A549 (cell line): Measurements from ENCODE around the gene LLGL2. TPM values are rescaled to one million over a fixed set of nuclear protein-coding genes. Genes with fewer than 3 reads are reported as not detected.

Experiments
- ATAC-seq, 2 experiments: fragments of 200-7000 bp in 1 of 2; fragments of >200 bp in 1 of 2; cut with Nextera tagmentation in 1 of 2; cut with Tn5 transposase in 1 of 2; 3 replicates each; pipeline versions ENCODE4 v1.8.0 to v1.9.1; 2018 to 2020; ENCODE audit warnings: mild to moderate bottlenecking in 1 of 2, moderate library complexity in 1 of 2
- CTCF ChIA-PET: fragments of 300-600 bp; sonication (Branson Sonifier 250); formaldehyde crosslinking; extraction: SDS; loops from one replicate; lab custom pipeline; 2021; ENCODE audit warnings: antibody characterized with exemption, inconsistent platforms; lab: Yijun Ruan, JAX
- POLR2A ChIA-PET: fragments of 350-600 bp; formaldehyde crosslinking; extraction: SDS; loops from one replicate; lab custom pipeline; 2021; ENCODE audit warnings: antibody characterized with exemption, inconsistent platforms; lab: Yijun Ruan, JAX
- DNase-seq, 2 experiments: peaks; one replicate each; pipeline versions ENCODE4 v3.0.0 to v3.0.0-alpha.2; 2011 to 2016; ENCODE audit warnings: low read depth in 1 of 2, low spot score in 1 of 2
- FAIRE-seq: peaks from 2 replicates; lab custom pipeline; 2011; peaks lifted over from hg19 to GRCh38; lab: Jason Lieb, UNC
- H3K27ac ChIP-seq, 2 experiments: fragments of >200 bp; sonication (Bioruptor Twin); formaldehyde crosslinking; 3 replicates each; pipeline ENCODE4 v1.5.1; 2016 to 2017
- H3K4me1 ChIP-seq: fragments of >200 bp; sonication (Bioruptor Twin); formaldehyde crosslinking; 3 replicates; pipeline ENCODE4 v1.6.1; 2016
- H3K4me2 ChIP-seq: fragments of >200 bp; sonication (Bioruptor Twin); formaldehyde crosslinking; 3 replicates; pipeline ENCODE4 v1.6.1; 2016
- H3K4me3 ChIP-seq: fragments of >200 bp; sonication (Bioruptor Twin); formaldehyde crosslinking; 3 replicates; pipeline ENCODE4 v1.5.1; 2016
- H3K9me3 ChIP-seq: fragments of >200 bp; sonication (Bioruptor Twin); formaldehyde crosslinking; 3 replicates; pipeline ENCODE4 v1.6.1; 2016
- BHLHE40 ChIP-seq: IDR thresholded peaks from 2 replicates; pipeline ENCODE4 v1.6.1; 2012; ENCODE audit warnings: low read depth, low read length, inconsistent platforms
- EHMT2 ChIP-seq: fragments of 200-600 bp; sonication (generic); IDR thresholded peaks from 2 replicates; pipeline ENCODE4 v1.6.1; 2016; ENCODE audit warnings: antibody characterized with exemption, low read depth, mild to moderate bottlenecking, moderate library complexity
- EP300 ChIP-seq, 2 experiments: fragments of >200 bp; sonication (Bioruptor Twin); formaldehyde crosslinking; IDR thresholded peaks; 2 replicates in 1 of 2; 3 replicates in 1 of 2; pipeline ENCODE4 v1.6.1; 2016 to 2017
- ESRRA ChIP-seq: fragments of 150-350 bp; IDR thresholded peaks from 2 replicates; pipeline ENCODE4 v1.6.1; 2014; ENCODE audit warnings: mild to moderate bottlenecking, low read length, borderline replicate concordance
- FOSL2 ChIP-seq, 2 experiments: fragments of 450-650 bp in 1 of 2; fragments of >200 bp in 1 of 2; sonication (Bioruptor Twin) in 1 of 2; formaldehyde crosslinking; IDR thresholded peaks; 2 replicates each; pipeline versions ENCODE4 v1.5.0 to v1.6.1; 2016 to 2020; ENCODE audit warnings: mild to moderate bottlenecking in 1 of 2, moderate library complexity in 1 of 2
- HDAC2 ChIP-seq: fragments of 200-600 bp; sonication (generic); IDR thresholded peaks from 2 replicates; pipeline ENCODE4 v1.6.1; 2016
- HEYL ChIP-seq: fragments of 250-450 bp; sonication (Bioruptor Pico); IDR thresholded peaks from 2 replicates; pipeline ENCODE4 v1.8.0; 2021; ENCODE audit warnings: mild to moderate bottlenecking, moderate library complexity
- HOXB13 ChIP-seq: fragments of 250-450 bp; sonication (Bioruptor Pico); IDR thresholded peaks from 2 replicates; pipeline ENCODE4 v1.5.0; 2020; ENCODE audit warnings: low read depth, mild to moderate bottlenecking, moderate library complexity
- JUN ChIP-seq, 2 experiments: fragments of >200 bp; sonication (Bioruptor Twin); formaldehyde crosslinking; IDR thresholded peaks; 2 replicates in 1 of 2; 3 replicates in 1 of 2; pipeline ENCODE4 v1.6.1; 2016 to 2017
- KDM1A ChIP-seq: fragments of 200-600 bp; sonication (generic); IDR thresholded peaks from 2 replicates; pipeline ENCODE4 v1.6.1; 2016; ENCODE audit warnings: low read depth, mild to moderate bottlenecking
- MAFK ChIP-seq: fragments of 450-650 bp; IDR thresholded peaks from 2 replicates; pipeline ENCODE4 v1.6.1; 2014; ENCODE audit not compliant: partially characterized antibody
- MAZ ChIP-seq: fragments of 150-350 bp; IDR thresholded peaks from 2 replicates; pipeline ENCODE4 v1.6.1; 2014; ENCODE audit warnings: antibody characterized with exemption, low read depth, low read length, borderline replicate concordance
- NPAS2 ChIP-seq: fragments of 250-450 bp; sonication (Bioruptor Pico); IDR thresholded peaks from 2 replicates; pipeline ENCODE4 v1.8.0; 2022; ENCODE audit warnings: mild to moderate bottlenecking, moderate library complexity, borderline replicate concordance
- POLR2AphosphoS2 ChIP-seq: conservative IDR thresholded peaks from 2 replicates; pipeline ENCODE4 v1.6.1; 2012; ENCODE audit warnings: low read length, improper control_type of control experiment, inconsistent platforms
- RCOR1 ChIP-seq: fragments of 150-350 bp; IDR thresholded peaks from 2 replicates; pipeline ENCODE4 v1.6.1; 2014; ENCODE audit warnings: antibody characterized with exemption, low read length, low read depth
- RNF2 ChIP-seq: fragments of 200-600 bp; sonication (generic); IDR thresholded peaks from 2 replicates; pipeline ENCODE4 v1.6.1; 2016; ENCODE audit warnings: low read depth, mild to moderate bottlenecking, antibody characterized with exemption, moderate library complexity, borderline replicate concordance
- SMC3 ChIP-seq: fragments of >200 bp; sonication (Bioruptor Twin); formaldehyde crosslinking; IDR thresholded peaks from 3 replicates; pipeline ENCODE4 v1.6.1; 2018; ENCODE audit warnings: inconsistent platforms
- TFCP2L1 ChIP-seq: fragments of 250-450 bp; sonication (Bioruptor Pico); IDR thresholded peaks from 2 replicates; pipeline ENCODE4 v1.5.0; 2021; ENCODE audit warnings: mild to moderate bottlenecking
- ZNF302 ChIP-seq: fragments of 250-450 bp; sonication (Bioruptor Pico); IDR thresholded peaks from 2 replicates; pipeline ENCODE4 v1.9.0; 2021; ENCODE audit warnings: inconsistent platforms, mild to moderate bottlenecking, moderate library complexity
- WGBS: methylation state at CpG from one replicate; pipeline ENCODE4 v1.1.6; 2017; ENCODE audit errors: missing lambda C conversion rate; 5-methylcytosine and 5-hydroxymethylcytosine counted together
- polyA plus RNA-seq, 4 experiments: library from polyadenylated mRNA; depleted of rRNA in 3 of 4; stranded (reverse); fragments of >200 nt; fragmentation: RNase III in 1 of 4; extraction: RNeasy Plus Mini Kit Qiagen cat#74134 plus additional on column Dnase treatment in 1 of 4; gene quantifications; 2 replicates in 3 of 4; 3 replicates in 1 of 4; pipeline ENCODE4 v1.2.3, GENCODE V29; 2011 to 2017
- TF ChIP-seq, protein P1 (sequence below): fragments of 150-350 bp; IDR thresholded peaks from 2 replicates; pipeline ENCODE4 v1.6.1; 2014; ENCODE audit warnings: low read depth, mild to moderate bottlenecking, low read length
- TF ChIP-seq, protein P2 (sequence below): fragments of >200 bp; sonication (Bioruptor Twin); formaldehyde crosslinking; IDR thresholded peaks from 2 replicates; pipeline ENCODE4 v1.6.1; 2016
- TF ChIP-seq, protein P3 (sequence below): fragments of 250-450 bp; sonication (Bioruptor Pico); IDR thresholded peaks from 2 replicates; pipeline ENCODE4 v1.5.0; 2020; ENCODE audit warnings: low read depth, mild to moderate bottlenecking, moderate library complexity
- TF ChIP-seq, protein P4 (sequence below): fragments of 450-650 bp; IDR thresholded peaks from 2 replicates; pipeline ENCODE4 v1.6.1; 2014; ENCODE audit warnings: antibody characterized with exemption
- TF ChIP-seq, protein P5 (sequence below): IDR thresholded peaks from 2 replicates; pipeline ENCODE4 v1.6.1; 2012

The LLGL2 gene
- polyA plus RNA-seq, 2 of the 4 experiments (the other 2 are of a cell fraction): 18.9 to 35.0 TPM

DNA sequence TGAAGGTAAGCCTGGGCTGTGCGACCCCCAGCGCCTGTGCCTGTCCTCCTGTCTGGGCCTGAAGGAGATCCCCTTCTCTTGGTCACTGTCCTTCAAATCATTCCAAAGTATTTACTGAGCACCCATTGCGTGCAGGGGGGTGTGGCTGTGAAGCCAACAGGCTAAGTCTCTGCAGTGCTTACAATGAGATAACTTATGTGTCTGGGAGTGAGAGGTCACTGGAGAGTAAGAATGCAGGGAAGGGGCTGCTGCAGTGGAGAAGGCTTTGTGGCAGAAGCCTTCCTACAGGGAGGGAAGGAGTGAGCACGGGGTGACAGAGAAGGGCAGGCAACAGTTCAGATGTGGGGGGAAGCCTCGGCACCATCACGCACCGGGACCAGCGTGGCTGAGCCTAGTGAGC is 96.6 kb downstream of the LLGL2 start (continued):
- TF ChIP-seq SMC3 (no peak), MAZ (no peak), EP300 (IDR thresholded peaks at IDR 0.05) (no peak)

DNA sequence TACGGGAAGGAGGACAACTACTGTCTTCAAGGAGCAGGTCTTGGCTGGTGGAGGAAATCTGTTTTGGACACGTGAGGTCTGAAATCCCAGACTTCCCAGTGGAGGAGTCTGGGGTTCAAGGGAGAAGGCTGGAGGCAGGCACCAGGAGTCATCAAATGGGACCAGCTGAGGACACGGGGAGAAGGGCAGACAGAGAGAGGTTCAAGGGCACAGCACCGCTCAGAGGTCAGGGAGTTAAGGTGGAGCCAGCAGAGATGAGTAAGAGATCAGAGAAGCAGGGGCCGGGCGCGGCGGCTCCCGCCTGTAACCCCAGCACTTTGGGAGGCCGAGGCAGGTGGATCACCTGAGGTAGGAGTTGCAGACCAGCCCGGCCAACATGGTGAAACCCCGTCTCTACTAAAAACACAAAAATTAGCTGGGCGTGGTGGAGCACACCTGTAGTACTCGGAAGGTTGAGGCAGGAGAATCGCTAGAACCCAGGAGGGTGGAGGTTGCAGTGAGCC is 97.3 kb downstream of the LLGL2 start:
- CTCF ChIA-PET: interaction anchor here (1.0 to 51.3 kb wide), 6 partner anchors 10 to 301 kb away, joined by 3 to 2254 read pairs (median 1428); partner anchors contain the start of genes GALK1, MYO15B, RECQL5 and SAP30BP

DNA sequence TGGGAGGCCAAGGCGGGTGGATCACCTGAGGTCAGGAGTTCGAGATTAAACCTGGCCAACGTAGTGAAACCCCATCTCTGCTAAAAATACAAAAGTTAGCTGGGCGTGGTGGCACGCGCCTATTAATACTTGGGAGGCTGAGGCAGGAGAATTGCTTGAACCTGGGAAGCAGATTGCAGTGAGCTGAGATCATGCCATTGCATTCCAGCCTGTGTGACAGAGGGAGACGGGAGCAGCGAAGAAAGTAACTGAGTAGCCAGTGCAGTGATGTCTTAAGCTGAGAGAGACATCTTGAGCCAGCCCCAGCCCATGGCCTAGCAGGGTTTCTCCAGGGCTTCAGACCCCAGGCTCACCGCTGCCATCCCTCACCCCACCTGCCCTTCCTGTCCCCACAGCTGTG is 97.9 kb downstream of the LLGL2 start:
- Histone ChIP-seq H3K27ac (no peak overlapping the region), H3K4me1 (no peaks in the 10 kb centered on the region; the same call in 2 of the 3 replicates), H3K4me2 (no peak overlapping the region), H3K9me3 (no peaks in the 10 kb centered on the region), H3K4me3 (no peak overlapping the region)
- FAIRE-seq: no peak
- no peak for DNase-seq
- TF ChIP-seq, protein P1, sequence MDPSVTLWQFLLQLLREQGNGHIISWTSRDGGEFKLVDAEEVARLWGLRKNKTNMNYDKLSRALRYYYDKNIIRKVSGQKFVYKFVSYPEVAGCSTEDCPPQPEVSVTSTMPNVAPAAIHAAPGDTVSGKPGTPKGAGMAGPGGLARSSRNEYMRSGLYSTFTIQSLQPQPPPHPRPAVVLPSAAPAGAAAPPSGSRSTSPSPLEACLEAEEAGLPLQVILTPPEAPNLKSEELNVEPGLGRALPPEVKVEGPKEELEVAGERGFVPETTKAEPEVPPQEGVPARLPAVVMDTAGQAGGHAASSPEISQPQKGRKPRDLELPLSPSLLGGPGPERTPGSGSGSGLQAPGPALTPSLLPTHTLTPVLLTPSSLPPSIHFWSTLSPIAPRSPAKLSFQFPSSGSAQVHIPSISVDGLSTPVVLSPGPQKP: no peak
- TF ChIP-seq JUN (IDR thresholded peaks at IDR 0.05) (no peak), TFCP2L1 (CRISPR knock-in tag) (no peak), HDAC2 (no peak), KDM1A (no peak), EHMT2 (no peak), RNF2 (no peak)
- CTCF ChIA-PET: interaction anchor here (1.0 to 51.3 kb wide), 5 partner anchors 10 to 301 kb away, joined by 4 to 2254 read pairs (median 1931); partner anchors contain the start of genes GALK1, MYO15B, RECQL5 and SAP30BP
- 91% methylated on average over 9 of the region's 9 CpGs for WGBS
- POLR2A ChIA-PET: no interaction called here
- ATAC-seq: no peak

More for the DNA sequence above, 97.3 kb downstream of the LLGL2 start:
- ATAC-seq: no peak
- POLR2A ChIA-PET: no interaction called here
- TF ChIP-seq, protein P2, sequence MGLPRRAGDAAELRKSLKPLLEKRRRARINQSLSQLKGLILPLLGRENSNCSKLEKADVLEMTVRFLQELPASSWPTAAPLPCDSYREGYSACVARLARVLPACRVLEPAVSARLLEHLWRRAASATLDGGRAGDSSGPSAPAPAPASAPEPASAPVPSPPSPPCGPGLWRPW: no peak
- TF ChIP-seq, protein P3, sequence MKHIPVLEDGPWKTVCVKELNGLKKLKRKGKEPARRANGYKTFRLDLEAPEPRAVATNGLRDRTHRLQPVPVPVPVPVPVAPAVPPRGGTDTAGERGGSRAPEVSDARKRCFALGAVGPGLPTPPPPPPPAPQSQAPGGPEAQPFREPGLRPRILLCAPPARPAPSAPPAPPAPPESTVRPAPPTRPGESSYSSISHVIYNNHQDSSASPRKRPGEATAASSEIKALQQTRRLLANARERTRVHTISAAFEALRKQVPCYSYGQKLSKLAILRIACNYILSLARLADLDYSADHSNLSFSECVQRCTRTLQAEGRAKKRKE (CRISPR knock-in tag): no peak
- Histone ChIP-seq H3K9me3 (no peaks in the 10 kb centered on the region), H3K4me2 (no peak overlapping the region), H3K4me1 (no peaks in the 10 kb centered on the region; the same call in 2 of the 3 replicates), H3K4me3 (no peak overlapping the region), H3K27ac (no peak overlapping the region)
- DNase-seq: no peak
- no peak for FAIRE-seq
- 95% methylated on average over 15 of the region's 15 CpGs for whole genome bisulfite sequencing

DNA sequence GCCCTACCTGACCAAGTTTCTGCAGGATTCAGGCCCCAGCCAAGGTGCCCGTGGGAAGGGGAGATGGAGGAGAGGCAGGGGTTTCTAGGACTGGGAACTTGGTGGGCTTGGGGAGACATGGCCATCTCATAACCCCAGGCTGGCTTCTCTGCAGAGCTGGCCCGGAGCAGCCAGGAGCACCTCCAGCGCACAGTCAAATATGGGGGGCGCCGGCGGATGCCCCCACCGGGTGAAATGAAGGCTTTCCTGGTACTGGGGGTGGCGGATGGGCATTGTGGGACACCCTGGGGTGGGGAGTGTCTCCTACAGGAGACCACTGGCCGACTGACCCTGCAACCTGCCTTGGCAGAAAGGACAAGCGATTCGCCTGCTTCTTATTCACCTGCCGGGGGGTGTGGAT is 98.5 kb downstream of the LLGL2 start:
- ChIA-PET CTCF (interaction anchor here (1.3 to 51.3 kb wide), 7 partner anchors 9 to 225 kb away, joined by 4 to 2254 read pairs (median 926); partner anchors contain the start of genes GALK1, MYO15B, RECQL5 and SAP30BP), POLR2A (no interaction called here)
- Histone ChIP-seq H3K4me2 (no peak overlapping the region), H3K4me3 (no peak overlapping the region), H3K9me3 (no peaks in the 10 kb centered on the region)
- TF ChIP-seq RNF2: no peak
- TF ChIP-seq ZNF302 (CRISPR knock-in tag): no peak
- TF ChIP-seq, protein P3 (CRISPR knock-in tag): no peak
- no peak for TF ChIP-seq ESRRA
- TF ChIP-seq BHLHE40: no peak
- TF ChIP-seq, protein P4, sequence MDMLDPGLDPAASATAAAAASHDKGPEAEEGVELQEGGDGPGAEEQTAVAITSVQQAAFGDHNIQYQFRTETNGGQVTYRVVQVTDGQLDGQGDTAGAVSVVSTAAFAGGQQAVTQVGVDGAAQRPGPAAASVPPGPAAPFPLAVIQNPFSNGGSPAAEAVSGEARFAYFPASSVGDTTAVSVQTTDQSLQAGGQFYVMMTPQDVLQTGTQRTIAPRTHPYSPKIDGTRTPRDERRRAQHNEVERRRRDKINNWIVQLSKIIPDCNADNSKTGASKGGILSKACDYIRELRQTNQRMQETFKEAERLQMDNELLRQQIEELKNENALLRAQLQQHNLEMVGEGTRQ: no peak
- TF ChIP-seq MAFK: no peak
- TF ChIP-seq NPAS2 (CRISPR knock-in tag): no peak
- no peak for TF ChIP-seq POLR2AphosphoS2
- no peak for TF ChIP-seq HOXB13 (CRISPR knock-in tag)
- no peak for TF ChIP-seq KDM1A
- TF ChIP-seq EP300 (IDR thresholded peaks at IDR 0.05): no peak
- no peak for TF ChIP-seq RCOR1
- TF ChIP-seq, protein P5, sequence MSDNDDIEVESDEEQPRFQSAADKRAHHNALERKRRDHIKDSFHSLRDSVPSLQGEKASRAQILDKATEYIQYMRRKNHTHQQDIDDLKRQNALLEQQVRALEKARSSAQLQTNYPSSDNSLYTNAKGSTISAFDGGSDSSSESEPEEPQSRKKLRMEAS: no peak
- no peak for TF ChIP-seq FOSL2 (IDR thresholded peaks at IDR 0.05)
- no peak for TF ChIP-seq FOSL2 (CRISPR knock-in tag; IDR thresholded peaks at IDR 0.05)
- TF ChIP-seq EHMT2: no peak
- TF ChIP-seq HEYL (CRISPR knock-in tag): no peak
- TF ChIP-seq, all 56 proteins: peak for 0
- DNase-seq (no peak), ATAC-seq (no peak), FAIRE-seq (no peak)
- no peaks in the 10 kb centered on the region; the same call in 2 of the 3 replicates for H3K4me1 ChIP-seq
- 88% methylated on average over 11 of the region's 12 CpGs for WGBS
- no peak overlapping the region for H3K27ac ChIP-seq
